ENCODE results near the gene GPR45.

- TF ChIP-seq POLR2A (IDR thresholded peaks at IDR 0.05; ENCODE audit: low read depth, low read length) = no peak
- no peak for TF ChIP-seq GATA2 (IDR thresholded peaks at IDR 0.05; ENCODE audit: insufficient read depth, insufficient read length, low read depth, low read length)
- TF ChIP-seq POLR2AphosphoS5 (IDR thresholded peaks at IDR 0.05; ENCODE audit: insufficient read depth, low read depth, low read length) = no peak
- TF ChIP-seq CTCF (IDR thresholded peaks at IDR 0.05; ENCODE audit: extremely low read depth in 1 of 2, insufficient read depth in 1 of 2, low read depth in 1 of 2, low read length in 2 of 2) = no peak
- no peak for TF ChIP-seq MAX (IDR thresholded peaks at IDR 0.05; ENCODE audit: insufficient read depth, insufficient read length)
- TF ChIP-seq EZH2 (IDR thresholded peaks at IDR 0.05; ENCODE audit: borderline replicate concordance, low read depth, low read length, severe bottlenecking) = no peak
- TF ChIP-seq FOS (IDR thresholded peaks at IDR 0.05; ENCODE audit: borderline replicate concordance, insufficient read depth, low read length) = no peak
- no peak for TF ChIP-seq JUN (IDR thresholded peaks at IDR 0.05; ENCODE audit: borderline replicate concordance, insufficient read depth, insufficient read length, low read depth)
Observed at GRCh38 chr2:105255979-105256378, 14.4 kb downstream of the GPR45 start.

Measured in endothelial cell of umbilical vein (primary cell).